Lower lobe of right lung (tissue), 2 donors: Measurements from ENCODE around the gene TENM4. TPM values are rescaled to one million over a fixed set of nuclear protein-coding genes. Genes with fewer than 3 reads are reported as not detected.

ENCODE experiments used
- ATAC-seq, 2 donors: fragments of 200-7000 bp; cut with Tn5 transposase; one replicate each; pipeline ENCODE4 v1.9.1; 2020 to 2022; ENCODE audit warnings: mild to moderate bottlenecking in 2 of 2, moderate library complexity in 2 of 2
- DNase-seq: peaks from one replicate; pipeline ENCODE4 v3.0.0-alpha.2; 2020
- H3K27ac ChIP-seq: fragments of 200-600 bp; one replicate; pipeline ENCODE4 v1.8.0; 2022
- H3K27me3 ChIP-seq: fragments of 200-600 bp; one replicate; pipeline ENCODE4 v1.8.0; 2022; ENCODE audit warnings: low read depth
- H3K36me3 ChIP-seq: fragments of 200-600 bp; one replicate; pipeline ENCODE4 v1.8.0; 2022; ENCODE audit warnings: mild to moderate bottlenecking
- H3K4me1 ChIP-seq: fragments of 200-600 bp; one replicate; pipeline ENCODE4 v1.8.0; 2022
- H3K4me3 ChIP-seq: fragments of 200-600 bp; one replicate; pipeline ENCODE4 v1.8.0; 2022; ENCODE audit warnings: mild to moderate bottlenecking
- H3K9me3 ChIP-seq: fragments of 200-600 bp; one replicate; pipeline ENCODE4 v1.8.0; 2022
- CTCF ChIP-seq: fragments of 200-600 bp; IDR thresholded peaks from one replicate; pipeline ENCODE4 v1.8.0; 2022; ENCODE audit warnings: antibody characterized with exemption, mild to moderate bottlenecking
- intact Hi-C: fragments of 100-400 bp; cut with DNase I; formaldehyde crosslinking; loops from one replicate; pipeline ENCODE4 v1.11.0; 2022
- total RNA-seq: library from RNA; stranded (reverse); fragmentation: NEBNext Ultra II Directional; extraction: Animal tissue kit (Norgen Biotek cat#: 25700); gene quantifications from one replicate; pipeline ENCODE4 v1.2.1, GENCODE V29; 2021
- donor health status: DM: no; HTN: yes; CAD: no; lungs with severe emphysema.

TENM4 gene
- total RNA-seq, 1 donor from 2014 or later: 1.1 TPM

- Histone ChIP-seq H3K4me1 (no peaks in the 10 kb centered on the region), H3K36me3 (no peaks in the 10 kb centered on the region), H3K4me3 (no peak overlapping the region), H3K27ac (no peak overlapping the region), H3K27me3 (no peaks in the 10 kb centered on the region), H3K9me3 (no peaks in the 10 kb centered on the region)
- TF ChIP-seq CTCF: no peak
- ATAC-seq: no peak
- DNase-seq: no peak
- intact Hi-C loops: no loop called here
Observed at GRCh38 chr11:79077702-79078330, 363.0 kb downstream of the TENM4 start.

- no peaks in the 10 kb centered on the region for H3K9me3 ChIP-seq
- ATAC-seq (peak; percentile 47 to 64), DNase-seq (peak; percentile 62)
- TF ChIP-seq CTCF: peak; percentile 65
- no peaks in the 10 kb centered on the region for H3K36me3 ChIP-seq
- no peak overlapping the region for H3K27ac ChIP-seq
- no peaks in the 10 kb centered on the region for H3K4me1 ChIP-seq
- H3K4me3 ChIP-seq: no peak overlapping the region
- intact Hi-C loops: no loop called here
- no peaks in the 10 kb centered on the region for H3K27me3 ChIP-seq
Observed at GRCh38 chr11:79076526-79077115, 364.2 kb downstream of the TENM4 start.

- no peak for TF ChIP-seq CTCF
- Histone ChIP-seq H3K4me1 (no peaks in the 10 kb centered on the region), H3K36me3 (no peaks in the 10 kb centered on the region), H3K9me3 (no peaks in the 10 kb centered on the region), H3K4me3 (no peak overlapping the region), H3K27ac (no peak overlapping the region), H3K27me3 (no peaks in the 10 kb centered on the region)
- no peak for ATAC-seq
- intact Hi-C loops: no loop called here
- no peak for DNase-seq
Observed at GRCh38 chr11:79074547-79074946, 366.3 kb downstream of the TENM4 start.

GRCh38 chr11:79071190-79071589, 369.6 kb downstream of the TENM4 start:
- intact Hi-C loops: no loop called here
- no peak for DNase-seq

GRCh38 chr11:79070518-79070917, 370.3 kb downstream of the TENM4 start:
- H3K36me3 ChIP-seq: no peaks in the 10 kb centered on the region
- no peak for ATAC-seq
- H3K4me1 ChIP-seq: no peaks in the 10 kb centered on the region
- no peaks in the 10 kb centered on the region for H3K9me3 ChIP-seq
- no peak overlapping the region for H3K27ac ChIP-seq
- no peak for TF ChIP-seq CTCF
- no peaks in the 10 kb centered on the region for H3K27me3 ChIP-seq
- intact Hi-C loops: no loop called here
- DNase-seq: no peak
- H3K4me3 ChIP-seq: no peak overlapping the region

More at GRCh38 chr11:79071190-79071589, 369.6 kb downstream of the TENM4 start:
- Histone ChIP-seq H3K9me3 (no peaks in the 10 kb centered on the region), H3K36me3 (no peaks in the 10 kb centered on the region), H3K4me3 (no peak overlapping the region), H3K27ac (no peak overlapping the region), H3K27me3 (no peaks in the 10 kb centered on the region), H3K4me1 (no peaks in the 10 kb centered on the region)
- no peak for ATAC-seq
- no peak for TF ChIP-seq CTCF
